GM18858 (cell line): ENCODE measurements around the gene MB21D2.

ENCODE experiments used
- ATAC-seq: cut with Tn5 transposase; IDR thresholded peaks from one replicate; pipeline ENCODE4 v1.9.1; 2021; ENCODE audit not compliant: unreplicated experiment

Gene MB21D2

GRCh38 chr3:192927016-192927415, 9.4 kb upstream of the MB21D2 start:
- no peak for ATAC-seq

- no peak for ATAC-seq
Measured at GRCh38 chr3:192923731-192924130, 6.1 kb upstream of the MB21D2 start.

- ATAC-seq = no peak
Measured at GRCh38 chr3:192921793-192922192, 4.1 kb upstream of the MB21D2 start.

GRCh38 chr3:192920411-192920810, 2.8 kb upstream of the MB21D2 start:
- no peak for ATAC-seq

GRCh38 chr3:192919901-192920300, 2.2 kb upstream of the MB21D2 start:
- no peak for ATAC-seq

GRCh38 chr3:192918275-192918588, 576 bp upstream of the MB21D2 start:
- ATAC-seq = no peak

- peak; percentile 30 for ATAC-seq
Measured at GRCh38 chr3:192917028-192917403, 640 bp downstream of the MB21D2 start.

- no peak for ATAC-seq
Measured at GRCh38 chr3:192916371-192917027, 1.2 kb downstream of the MB21D2 start.

- no peak for ATAC-seq
Measured at GRCh38 chr3:192915722-192916121, 1.9 kb downstream of the MB21D2 start.

- ATAC-seq = peak; percentile 33
Measured at GRCh38 chr3:192915304-192915703, 2.4 kb downstream of the MB21D2 start.

GRCh38 chr3:192914848-192915247, 2.8 kb downstream of the MB21D2 start:
- ATAC-seq = no peak

- no peak for ATAC-seq
Measured at GRCh38 chr3:192913540-192913939, 4.1 kb downstream of the MB21D2 start.

- ATAC-seq = no peak
Measured at GRCh38 chr3:192911293-192911692, 6.4 kb downstream of the MB21D2 start.

- ATAC-seq = no peak
Measured at GRCh38 chr3:192907784-192908183, 9.9 kb downstream of the MB21D2 start.

- no peak for ATAC-seq
Measured at GRCh38 chr3:192906940-192907339, 10.7 kb downstream of the MB21D2 start.

GRCh38 chr3:192905980-192906678, 11.5 kb downstream of the MB21D2 start:
- ATAC-seq = no peak

- no peak for ATAC-seq
Measured at GRCh38 chr3:192904632-192905289, 12.9 kb downstream of the MB21D2 start.

- ATAC-seq = no peak
Measured at GRCh38 chr3:192902549-192902948, 15.1 kb downstream of the MB21D2 start.

- ATAC-seq = no peak
Measured at GRCh38 chr3:192901435-192901834, 16.2 kb downstream of the MB21D2 start.

GRCh38 chr3:192899540-192899982, 18.1 kb downstream of the MB21D2 start:
- ATAC-seq = no peak

GRCh38 chr3:192897005-192897404, 20.7 kb downstream of the MB21D2 start:
- ATAC-seq = no peak

- no peak for ATAC-seq
Measured at GRCh38 chr3:192896208-192896607, 21.4 kb downstream of the MB21D2 start.
